Vagina (tissue), 2 donors: ENCODE data around the gene FRS3. TPM values are rescaled to one million over a fixed set of nuclear protein-coding genes. Genes with fewer than 3 reads are reported as not detected.

ENCODE experiments used
- DNase-seq, 2 donors: peaks; one replicate each; pipeline ENCODE4 v3.0.0-alpha.2; 2017; ENCODE audit errors: extremely low spot score in 2 of 2
- H3K27ac ChIP-seq: fragments of 200-600 bp; sonication (generic); one replicate; pipeline ENCODE4 v1.5.1; 2019
- H3K27me3 ChIP-seq: fragments of 200-600 bp; sonication (generic); one replicate; pipeline ENCODE4 v1.5.1; 2019
- H3K36me3 ChIP-seq, 2 donors: fragments of 200-600 bp; sonication (generic); one replicate each; pipeline ENCODE4 v1.5.1; 2017 to 2019
- H3K4me1 ChIP-seq: fragments of 200-600 bp; sonication (generic); one replicate; pipeline ENCODE4 v1.5.1; 2019
- H3K4me3 ChIP-seq, 2 donors: fragments of 200-600 bp; sonication (generic); 1 replicate in 1 of 2; 2 replicates in 1 of 2; pipeline ENCODE4 v1.5.1; 2016 to 2019
- H3K9me3 ChIP-seq: fragments of 200-600 bp; sonication (generic); one replicate; pipeline ENCODE4 v1.5.1; 2019
- CTCF ChIP-seq, 3 experiments: fragments of 450-650 bp in 2 of 3; fragments of 200-600 bp in 1 of 3; sonication (generic) in 1 of 3; IDR thresholded peaks; one replicate each; pipeline ENCODE4 v1.5.1; 2017 to 2019; ENCODE audit warnings: antibody characterized with exemption in 3 of 3, mild to moderate bottlenecking in 2 of 3, moderate library complexity in 2 of 3
- POLR2A ChIP-seq, 2 donors: fragments of 450-650 bp; IDR thresholded peaks; one replicate each; pipeline ENCODE4 v1.6.1; 2017; ENCODE audit warnings: antibody characterized with exemption in 2 of 2, mild to moderate bottlenecking in 2 of 2, moderate library complexity in 2 of 2
- POLR2AphosphoS5 ChIP-seq, 2 donors: sonication (generic); formaldehyde crosslinking; IDR thresholded peaks; one replicate each; pipeline ENCODE4 v1.9.0; 2017; ENCODE audit warnings: antibody characterized with exemption in 2 of 2, mild to moderate bottlenecking in 2 of 2, low read depth in 1 of 2; ENCODE audit not compliant: insufficient read depth in 1 of 2
- intact Hi-C: fragments of 100-400 bp; cut with DNase I; formaldehyde crosslinking; loops from one replicate; pipeline ENCODE4 v1.15.1; 2023
- total RNA-seq: library from RNA; depleted of rRNA; stranded (reverse); fragments of >200 nt; gene quantifications from one replicate; pipeline ENCODE4 v1.2.3, GENCODE V29; 2016

Gene FRS3
- total RNA-seq, 1 donor from 2014 or later: 4.4 TPM

GRCh38 chr6:41757931-41758640, 21.6 kb downstream of the FRS3 start:
- Histone ChIP-seq H3K36me3 (no peaks in the 10 kb centered on the region), H3K27ac (no peak overlapping the region), H3K9me3 (no peaks in the 10 kb centered on the region), H3K27me3 (no peaks in the 10 kb centered on the region), H3K4me1 (no peaks in the 10 kb centered on the region), H3K4me3 (no peak overlapping the region)
- intact Hi-C loops: no loop called here
- DNase-seq: no peak
- TF ChIP-seq POLR2AphosphoS5 (IDR thresholded peaks at IDR 0.05; ENCODE audit: insufficient read depth in 1 of 2, low read depth in 1 of 2) (no peak), CTCF (IDR thresholded peaks at IDR 0.05) (no peak), POLR2A (IDR thresholded peaks at IDR 0.05) (no peak)

- no peaks in the 10 kb centered on the region for H3K4me1 ChIP-seq
- no peak overlapping the region for H3K27ac ChIP-seq
- TF ChIP-seq POLR2AphosphoS5 (IDR thresholded peaks at IDR 0.05; ENCODE audit: insufficient read depth in 1 of 2, low read depth in 1 of 2) (no peak), POLR2A (IDR thresholded peaks at IDR 0.05) (no peak), CTCF (IDR thresholded peaks at IDR 0.05) (no peak)
- intact Hi-C loops: no loop called here
- DNase-seq: no peak
- H3K9me3 ChIP-seq: no peaks in the 10 kb centered on the region
- no peaks in the 10 kb centered on the region for H3K36me3 ChIP-seq
- no peaks in the 10 kb centered on the region for H3K27me3 ChIP-seq
- no peak overlapping the region for H3K4me3 ChIP-seq
Measured at GRCh38 chr6:41757271-41757670, 22.4 kb downstream of the FRS3 start.

- TF ChIP-seq CTCF (IDR thresholded peaks at IDR 0.05): no peak
- no peak for TF ChIP-seq POLR2A (IDR thresholded peaks at IDR 0.05)
- TF ChIP-seq POLR2AphosphoS5 (IDR thresholded peaks at IDR 0.05; ENCODE audit: insufficient read depth in 1 of 2, low read depth in 1 of 2): no peak
- DNase-seq: no peak
- H3K9me3 ChIP-seq: no peaks in the 10 kb centered on the region
- H3K36me3 ChIP-seq: no peaks in the 10 kb centered on the region
- intact Hi-C loops: no loop called here
- no peaks in the 10 kb centered on the region for H3K27me3 ChIP-seq
- H3K27ac ChIP-seq: no peak overlapping the region
- H3K4me1 ChIP-seq: no peaks in the 10 kb centered on the region
- no peak overlapping the region for H3K4me3 ChIP-seq
Measured at GRCh38 chr6:41756354-41756753, 23.3 kb downstream of the FRS3 start.

- no peak for DNase-seq
- H3K4me3 ChIP-seq: no peak overlapping the region
- H3K27me3 ChIP-seq: no peaks in the 10 kb centered on the region
- intact Hi-C loops: no loop called here
- no peaks in the 10 kb centered on the region for H3K36me3 ChIP-seq
- no peaks in the 10 kb centered on the region for H3K9me3 ChIP-seq
- H3K4me1 ChIP-seq: no peaks in the 10 kb centered on the region
- H3K27ac ChIP-seq: no peak overlapping the region
- TF ChIP-seq POLR2AphosphoS5 (IDR thresholded peaks at IDR 0.05; ENCODE audit: insufficient read depth in 1 of 2, low read depth in 1 of 2): no peak
- TF ChIP-seq POLR2A (IDR thresholded peaks at IDR 0.05): no peak
- no peak for TF ChIP-seq CTCF (IDR thresholded peaks at IDR 0.05)
Measured at GRCh38 chr6:41755895-41756294, 23.8 kb downstream of the FRS3 start.

- H3K27me3 ChIP-seq: no peaks in the 10 kb centered on the region
- H3K4me3 ChIP-seq: no peak overlapping the region
- no peaks in the 10 kb centered on the region for H3K4me1 ChIP-seq
- H3K36me3 ChIP-seq: no peaks in the 10 kb centered on the region
- H3K27ac ChIP-seq: no peak overlapping the region
- TF ChIP-seq CTCF (IDR thresholded peaks at IDR 0.05) (no peak), POLR2A (IDR thresholded peaks at IDR 0.05) (no peak), POLR2AphosphoS5 (IDR thresholded peaks at IDR 0.05; ENCODE audit: insufficient read depth in 1 of 2, low read depth in 1 of 2) (no peak)
- intact Hi-C loops: no loop called here
- no peaks in the 10 kb centered on the region for H3K9me3 ChIP-seq
- no peak for DNase-seq
Measured at GRCh38 chr6:41750374-41750773, 29.3 kb downstream of the FRS3 start.
